Hepatocyte (in vitro differentiated cells): ENCODE results near the gene TLL1. TPM values are rescaled to one million over a fixed set of nuclear protein-coding genes. Genes with fewer than 3 reads are reported as not detected.

Experiments used
- DNase-seq: peaks from one replicate; pipeline ENCODE4 v3.0.0-alpha.2; 2016; ENCODE audit warnings: low spot score
- H2AFZ ChIP-seq: fragments of 200-600 bp; sonication (generic); 2 replicates; pipeline ENCODE4 v1.6.0; 2016; ENCODE audit warnings: antibody characterized with exemption, mild to moderate bottlenecking
- H3K27ac ChIP-seq: fragments of 200-600 bp; sonication (generic); 2 replicates; pipeline ENCODE4 v1.5.1; 2016; ENCODE audit warnings: mild to moderate bottlenecking
- H3K27me3 ChIP-seq: fragments of 200-600 bp; sonication (generic); 2 replicates; pipeline ENCODE4 v1.6.1; 2016
- H3K36me3 ChIP-seq: fragments of 200-600 bp; sonication (generic); replicated peaks from 2 replicates; pipeline ENCODE4 v1.5.1; 2016; ENCODE audit warnings: low read depth; ENCODE audit not compliant: insufficient read depth
- H3K4me1 ChIP-seq: fragments of 200-600 bp; sonication (generic); 2 replicates; pipeline ENCODE4 v1.5.1; 2016; ENCODE audit warnings: mild to moderate bottlenecking, moderate library complexity; ENCODE audit not compliant: insufficient read depth
- H3K4me2 ChIP-seq: fragments of 200-600 bp; sonication (generic); 2 replicates; pipeline ENCODE4 v1.6.0; 2016
- H3K4me3 ChIP-seq: fragments of 200-600 bp; sonication (generic); 2 replicates; pipeline ENCODE4 v1.5.1; 2016; ENCODE audit warnings: mild to moderate bottlenecking
- H3K79me2 ChIP-seq: fragments of 200-600 bp; sonication (generic); 2 replicates; pipeline ENCODE4 v1.6.0; 2017; ENCODE audit warnings: mild to moderate bottlenecking
- H3K9me2 ChIP-seq: fragments of 200-600 bp; sonication (generic); replicated peaks from 2 replicates; pipeline ENCODE4 v1.6.0; 2017; ENCODE audit warnings: mild to moderate bottlenecking; ENCODE audit not compliant: insufficient read depth
- H3K9me3 ChIP-seq: fragments of 200-600 bp; sonication (generic); 2 replicates; pipeline ENCODE4 v1.5.1; 2016; ENCODE audit warnings: low read depth, mild to moderate bottlenecking
- H4K20me1 ChIP-seq: fragments of 200-600 bp; sonication (generic); 2 replicates; pipeline ENCODE4 v1.6.0; 2016; ENCODE audit warnings: mild to moderate bottlenecking; ENCODE audit not compliant: insufficient read depth, poor library complexity, severe bottlenecking
- EZH2 ChIP-seq: fragments of 200-600 bp; sonication (generic); IDR thresholded peaks from 2 replicates; pipeline ENCODE4 v1.6.1; 2016; ENCODE audit warnings: antibody characterized with exemption, mild to moderate bottlenecking, borderline replicate concordance
- EZH2phosphoT487 ChIP-seq: fragments of 200-600 bp; sonication (generic); IDR thresholded peaks from one replicate; pipeline ENCODE4 v1.6.1; 2018; ENCODE audit warnings: antibody characterized with exemption, mild to moderate bottlenecking, low read depth, moderate library complexity; ENCODE audit not compliant: unreplicated experiment, severe bottlenecking
- WGBS: methylation state at CpG from one replicate; pipeline ENCODE4 v1.1.6; 2016; ENCODE audit warnings: low lambda C conversion rate; ENCODE audit errors: missing lambda C conversion rate; 5-methylcytosine and 5-hydroxymethylcytosine counted together
- polyA plus RNA-seq: library from polyadenylated mRNA; unstranded; fragments of >200 nt; fragmentation: Nextera tagmentation; extraction: Ambion mirVana; gene quantifications from 2 replicates; pipeline ENCODE4 v1.2.1, GENCODE V29; 2016
- total RNA-seq: library from RNA; depleted of rRNA; stranded (reverse); fragments of >200 nt; gene quantifications from 2 replicates; pipeline ENCODE4 v1.2.3, GENCODE V29; 2014
- TF ChIP-seq, protein P1 (sequence below): fragments of 200-600 bp; sonication (generic); IDR thresholded peaks from 2 replicates; pipeline ENCODE4 v1.5.1; 2016; ENCODE audit warnings: antibody characterized with exemption, mild to moderate bottlenecking; ENCODE audit not compliant: poor library complexity

The TLL1 gene
- total and polyA plus RNA-seq, 2 experiments from 2014 or later = 0.30 to 0.97 TPM

DNA sequence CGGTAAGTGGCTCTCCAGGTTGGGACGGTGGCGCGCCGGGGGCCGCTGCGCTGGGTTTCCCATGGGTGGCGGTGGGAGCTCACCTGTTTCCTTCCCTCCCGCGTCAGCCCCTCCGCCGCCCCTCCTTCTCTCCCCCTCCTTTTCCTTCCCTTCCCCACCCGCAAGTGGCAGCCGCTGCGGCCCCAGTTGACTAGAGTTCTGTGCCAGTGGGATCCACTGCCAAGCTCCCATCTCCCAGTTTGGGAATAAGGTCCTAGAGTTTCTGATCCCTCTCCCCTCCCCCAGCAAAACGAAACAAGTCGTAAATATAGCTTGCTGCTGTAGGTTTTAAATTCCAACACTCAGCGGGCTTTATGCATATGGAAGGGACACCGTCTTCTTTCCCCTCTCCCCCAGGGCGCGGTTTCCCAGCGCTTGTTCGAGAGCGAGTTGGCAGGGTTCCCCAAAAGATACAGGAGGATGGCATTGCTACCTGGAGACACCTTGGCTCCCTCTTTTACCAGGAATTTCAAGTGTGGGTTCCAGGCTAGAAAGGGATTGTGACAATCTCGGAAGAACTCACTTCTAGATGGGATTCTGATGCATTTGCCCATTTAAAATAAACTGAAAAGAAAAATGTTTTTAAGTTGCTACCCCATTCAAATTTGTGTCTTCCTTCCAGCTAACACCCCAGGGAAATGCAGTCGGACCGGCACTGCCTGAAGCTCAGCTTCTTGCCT is 1.2 kb downstream of the TLL1 start:
- Histone ChIP-seq H3K4me1 (no peaks in the 10 kb centered on the region), H3K36me3 (no peaks in the 10 kb centered on the region), H3K27ac (no peak overlapping the region), H3K4me3 (peak overlapping the region; percentile 49), H3K9me2 (no peaks in the 10 kb centered on the region), H3K9me3 (no peaks in the 10 kb centered on the region), H3K79me2 (no peaks in the 10 kb centered on the region), H4K20me1 (no peaks in the 10 kb centered on the region), H3K27me3 (peaks cover 60% of the 10 kb centered on the region), H3K4me2 (peak overlapping the region; percentile 99), H2AFZ (peak overlapping the region; percentile 70)
- TF ChIP-seq EZH2 (no peak), EZH2phosphoT487 (no peak)
- TF ChIP-seq, protein P1, sequence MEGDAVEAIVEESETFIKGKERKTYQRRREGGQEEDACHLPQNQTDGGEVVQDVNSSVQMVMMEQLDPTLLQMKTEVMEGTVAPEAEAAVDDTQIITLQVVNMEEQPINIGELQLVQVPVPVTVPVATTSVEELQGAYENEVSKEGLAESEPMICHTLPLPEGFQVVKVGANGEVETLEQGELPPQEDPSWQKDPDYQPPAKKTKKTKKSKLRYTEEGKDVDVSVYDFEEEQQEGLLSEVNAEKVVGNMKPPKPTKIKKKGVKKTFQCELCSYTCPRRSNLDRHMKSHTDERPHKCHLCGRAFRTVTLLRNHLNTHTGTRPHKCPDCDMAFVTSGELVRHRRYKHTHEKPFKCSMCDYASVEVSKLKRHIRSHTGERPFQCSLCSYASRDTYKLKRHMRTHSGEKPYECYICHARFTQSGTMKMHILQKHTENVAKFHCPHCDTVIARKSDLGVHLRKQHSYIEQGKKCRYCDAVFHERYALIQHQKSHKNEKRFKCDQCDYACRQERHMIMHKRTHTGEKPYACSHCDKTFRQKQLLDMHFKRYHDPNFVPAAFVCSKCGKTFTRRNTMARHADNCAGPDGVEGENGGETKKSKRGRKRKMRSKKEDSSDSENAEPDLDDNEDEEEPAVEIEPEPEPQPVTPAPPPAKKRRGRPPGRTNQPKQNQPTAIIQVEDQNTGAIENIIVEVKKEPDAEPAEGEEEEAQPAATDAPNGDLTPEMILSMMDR = no peak
- WGBS = 1% methylated on average over 23 of the region's 27 CpGs
- peak; percentile 8 for DNase-seq

DNA sequence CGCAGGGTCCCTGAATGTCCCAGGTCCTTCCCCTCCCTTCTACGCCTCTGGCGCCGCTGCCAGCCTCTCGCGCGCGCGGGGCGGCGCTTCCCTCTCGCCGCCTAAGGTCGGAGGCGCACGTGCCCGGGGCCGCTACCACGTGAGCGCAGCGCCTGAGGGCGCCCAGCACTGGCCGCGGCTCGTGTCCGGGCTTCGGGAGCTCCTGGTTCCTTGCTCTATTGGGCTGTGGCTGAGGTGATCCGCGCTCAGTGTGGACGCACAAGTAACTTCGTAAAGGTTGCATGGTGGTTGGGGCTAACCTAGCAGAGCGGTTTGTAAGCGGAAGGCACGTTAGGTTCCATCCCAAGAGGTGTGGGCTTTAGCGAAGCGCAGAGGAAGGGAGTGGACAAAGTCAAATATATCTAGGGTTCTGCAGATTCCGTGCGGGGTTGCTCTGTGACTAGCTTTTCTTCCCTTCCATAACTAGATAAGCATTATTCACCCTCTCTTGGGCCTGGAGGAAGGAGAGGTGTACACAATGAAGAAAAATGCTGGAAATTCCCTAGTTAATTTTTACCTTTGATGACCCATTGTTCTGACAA is 1.8 kb downstream of the TLL1 start:
- Histone ChIP-seq H3K27ac (no peak overlapping the region), H3K79me2 (no peaks in the 10 kb centered on the region), H2AFZ (peak overlapping the region; percentile 70), H3K4me3 (peak overlapping the region; percentile 49), H3K4me1 (no peaks in the 10 kb centered on the region), H3K36me3 (no peaks in the 10 kb centered on the region), H3K4me2 (peak overlapping the region; percentile 99), H3K9me2 (no peaks in the 10 kb centered on the region), H4K20me1 (no peaks in the 10 kb centered on the region), H3K9me3 (no peaks in the 10 kb centered on the region), H3K27me3 (peaks cover 60% of the 10 kb centered on the region)
- 3% methylated on average over 37 of the region's 38 CpGs for WGBS
- peak; percentile 70 for DNase-seq
- TF ChIP-seq EZH2 (peak; percentile 57), EZH2phosphoT487 (no peak)

DNA sequence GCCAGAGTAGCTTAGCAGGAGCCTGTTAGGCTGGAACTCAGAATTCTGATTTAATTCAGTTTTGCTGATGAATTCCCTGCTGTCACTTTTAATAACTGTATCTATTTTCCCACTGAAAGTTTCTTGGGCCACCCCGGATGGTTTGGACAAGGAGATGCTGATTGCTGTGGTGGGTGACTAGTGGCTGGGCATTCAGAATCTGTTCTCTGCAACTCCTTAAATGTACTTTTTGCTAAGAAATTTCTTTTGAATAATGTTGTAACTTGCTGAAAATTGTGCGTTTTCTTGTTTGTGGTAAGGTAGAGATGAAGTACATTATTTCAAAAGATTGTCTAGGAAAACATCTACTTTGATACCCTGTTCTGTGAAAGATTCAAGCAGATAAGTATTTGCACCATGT is 2.4 kb downstream of the TLL1 start:
- Histone ChIP-seq H3K79me2 (no peaks in the 10 kb centered on the region), H3K27ac (no peak overlapping the region)

DNA sequence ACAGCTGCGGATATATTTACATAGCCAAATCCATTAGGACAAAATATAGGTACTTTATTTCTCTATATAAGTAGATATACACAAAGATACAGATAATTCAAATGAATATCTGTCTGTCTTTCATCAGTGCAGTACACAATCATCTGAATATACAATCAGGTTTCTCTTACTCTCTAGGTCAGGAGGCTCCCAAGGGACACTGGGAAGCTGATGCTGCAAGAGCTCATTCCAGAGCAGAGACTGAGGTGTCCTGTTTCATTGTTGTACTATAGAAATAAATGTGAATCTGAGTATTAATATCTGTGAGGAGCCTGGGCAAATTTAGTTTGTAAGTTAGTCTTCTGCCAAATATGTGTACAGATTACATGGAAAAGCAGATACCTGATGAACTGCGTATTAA is 4.2 kb downstream of the TLL1 start:
- Histone ChIP-seq H3K27ac (no peak overlapping the region), H3K27me3 (peaks cover 40% of the 10 kb centered on the region), H2AFZ (no peak overlapping the region), H3K9me2 (no peaks in the 10 kb centered on the region), H3K79me2 (no peaks in the 10 kb centered on the region), H3K4me3 (no peak overlapping the region), H4K20me1 (no peaks in the 10 kb centered on the region), H3K4me1 (no peaks in the 10 kb centered on the region), H3K36me3 (no peaks in the 10 kb centered on the region), H3K4me2 (no peak overlapping the region), H3K9me3 (no peaks in the 10 kb centered on the region)
- whole genome bisulfite sequencing = 98% methylated on average over 2 of the region's 2 CpGs
- TF ChIP-seq, protein P1 = no peak
- no peak for TF ChIP-seq EZH2phosphoT487
- TF ChIP-seq EZH2 = no peak
- DNase-seq = no peak

More for the DNA sequence above, 2.4 kb downstream of the TLL1 start:
- Histone ChIP-seq H3K4me2 (peak overlapping the region; percentile 99), H3K27me3 (peaks cover 56% of the 10 kb centered on the region), H3K36me3 (no peaks in the 10 kb centered on the region), H3K9me2 (no peaks in the 10 kb centered on the region), H4K20me1 (no peaks in the 10 kb centered on the region), H2AFZ (peak overlapping the region; percentile 70), H3K4me3 (no peak overlapping the region), H3K9me3 (no peaks in the 10 kb centered on the region), H3K4me1 (no peaks in the 10 kb centered on the region)
- 74% methylated on average over 2 of the region's 2 CpGs for WGBS
- no peak for DNase-seq
- no peak for TF ChIP-seq EZH2phosphoT487
